H9 (cell line): Measurements from ENCODE around the gene PDCD1. TPM values are rescaled to one million over a fixed set of nuclear protein-coding genes. Genes with fewer than 3 reads are reported as not detected.
A peak's percentile ranks its signal among the peaks of the same experiment; 100 is the strongest.

Experiments
- DNase-seq: peaks from one replicate; pipeline ENCODE4 v3.0.0-alpha.2; 2017
- H2AFZ ChIP-seq: one replicate; pipeline ENCODE4 v1.6.1; 2013; ENCODE audit warnings: mild to moderate bottlenecking, low read length, control low read depth, moderate library complexity
- H2AK5ac ChIP-seq: 2 replicates; pipeline ENCODE4 v1.6.1; 2013; ENCODE audit warnings: low read length, control low read depth, mixed read lengths; ENCODE audit not compliant: insufficient read length
- H2BK120ac ChIP-seq: one replicate; pipeline ENCODE4 v1.6.1; 2013; ENCODE audit warnings: low read depth, mild to moderate bottlenecking, low read length, control low read depth, inconsistent platforms; ENCODE audit not compliant: poor library complexity, severe bottlenecking
- H2BK12ac ChIP-seq: 2 replicates; pipeline ENCODE4 v1.6.1; 2013; ENCODE audit warnings: low read length, control low read depth, mixed read lengths, low read depth; ENCODE audit not compliant: insufficient read length
- H2BK15ac ChIP-seq: 2 replicates; pipeline ENCODE4 v1.6.1; 2013; ENCODE audit warnings: low read depth, low read length, control low read depth
- H2BK20ac ChIP-seq: one replicate; pipeline ENCODE4 v1.6.1; 2013; ENCODE audit warnings: low read depth, mild to moderate bottlenecking, low read length, control low read depth, inconsistent platforms; ENCODE audit not compliant: poor library complexity, severe bottlenecking
- H2BK5ac ChIP-seq: 2 replicates; pipeline ENCODE4 v1.6.1; 2013; ENCODE audit warnings: low read length, control low read depth, mixed read lengths; ENCODE audit not compliant: insufficient read length
- H3K14ac ChIP-seq: 2 replicates; pipeline ENCODE4 v1.6.1; 2013; ENCODE audit warnings: low read length, control low read depth; ENCODE audit not compliant: insufficient read depth
- H3K18ac ChIP-seq: 2 replicates; pipeline ENCODE4 v1.6.1; 2013; ENCODE audit warnings: low read depth, mild to moderate bottlenecking, mixed read lengths, low read length, control low read depth; ENCODE audit not compliant: insufficient read length
- H3K23ac ChIP-seq: 2 replicates; pipeline ENCODE4 v1.6.1; 2013; ENCODE audit warnings: low read length, control low read depth, mixed read lengths, low read depth; ENCODE audit not compliant: insufficient read length
- H3K23me2 ChIP-seq: 2 replicates; pipeline ENCODE4 v1.6.1; 2013; ENCODE audit warnings: low read depth, mild to moderate bottlenecking, mixed read lengths, low read length, control low read depth; ENCODE audit not compliant: insufficient read length, poor library complexity, severe bottlenecking
- H3K27ac ChIP-seq: 2 replicates; pipeline ENCODE4 v1.5.1; 2013; ENCODE audit warnings: low read length, control low read depth, mixed read lengths, low read depth; ENCODE audit not compliant: insufficient read length
- H3K27me3 ChIP-seq: 2 replicates; pipeline ENCODE4 v1.6.1; 2013; ENCODE audit warnings: low read length, control low read depth, inconsistent platforms; ENCODE audit not compliant: insufficient read depth
- H3K4ac ChIP-seq: 2 replicates; pipeline ENCODE4 v1.6.1; 2013; ENCODE audit warnings: low read depth, mild to moderate bottlenecking, control low read depth, inconsistent platforms, low read length, moderate library complexity
- H3K4me1 ChIP-seq: 2 replicates; pipeline ENCODE4 v1.6.1; 2013; ENCODE audit warnings: low read length, control low read depth, inconsistent platforms; ENCODE audit not compliant: insufficient read depth
- H3K4me2 ChIP-seq: 2 replicates; pipeline ENCODE4 v1.6.1; 2013; ENCODE audit warnings: low read length, control low read depth, mixed read lengths; ENCODE audit not compliant: insufficient read length, insufficient read depth
- H3K56ac ChIP-seq: 2 replicates; pipeline ENCODE4 v1.6.1; 2013; ENCODE audit warnings: low read depth, mild to moderate bottlenecking, mixed read lengths, low read length, control low read depth; ENCODE audit not compliant: insufficient read length
- H3K79me1 ChIP-seq: 2 replicates; pipeline ENCODE4 v1.6.1; 2013; ENCODE audit warnings: low read depth, mild to moderate bottlenecking, moderate library complexity, low read length, control low read depth, inconsistent platforms; ENCODE audit not compliant: insufficient read depth, poor library complexity, severe bottlenecking
- H3K79me2 ChIP-seq: 2 replicates; pipeline ENCODE4 v1.6.1; 2013; ENCODE audit warnings: low read length, control low read depth, inconsistent platforms; ENCODE audit not compliant: insufficient read depth
- H3K9ac ChIP-seq: 2 replicates; pipeline ENCODE4 v1.6.1; 2013; ENCODE audit warnings: low read length, control low read depth, mixed read lengths; ENCODE audit not compliant: insufficient read length; ENCODE audit errors: extremely low read depth
- H3K9me3 ChIP-seq: one replicate; pipeline ENCODE4 v1.6.1; 2013; ENCODE audit warnings: low read depth, low read length, inconsistent platforms; ENCODE audit not compliant: control insufficient read depth
- H3T11ph ChIP-seq: one replicate; pipeline ENCODE4 v1.6.1; 2013; ENCODE audit warnings: mild to moderate bottlenecking, low read length, control low read depth, inconsistent platforms
- H4K20me1 ChIP-seq: one replicate; pipeline ENCODE4 v1.6.1; 2013; ENCODE audit not compliant: control insufficient read depth, insufficient read length, insufficient read depth
- H4K5ac ChIP-seq: 2 replicates; pipeline ENCODE4 v1.6.1; 2013; ENCODE audit warnings: low read depth, mild to moderate bottlenecking, mixed read lengths, low read length, control low read depth; ENCODE audit not compliant: insufficient read length
- H4K8ac ChIP-seq: replicated peaks from 2 replicates; pipeline ENCODE4 v1.6.1; 2013; ENCODE audit warnings: low read length, control low read depth, mixed read lengths, low read depth; ENCODE audit not compliant: insufficient read length
- H4K91ac ChIP-seq: 2 replicates; pipeline ENCODE4 v1.6.1; 2013; ENCODE audit warnings: low read depth, mild to moderate bottlenecking, moderate library complexity, mixed read lengths, low read length, control low read depth; ENCODE audit not compliant: insufficient read length
- H3K27ac Mint-ChIP-seq, 3 experiments: 2 replicates in 2 of 3; 3 replicates in 1 of 3; pipeline ENCODE4 v1.8.0; 2020 to 2021; ENCODE audit warnings: mixed read lengths in 3 of 3, mild to moderate bottlenecking in 1 of 3, moderate library complexity in 1 of 3
- H3K27me3 Mint-ChIP-seq: 2 replicates; pipeline ENCODE4 v1.8.0; 2021; ENCODE audit warnings: low read depth, mild to moderate bottlenecking, moderate library complexity, mixed read lengths
- H3K36me3 Mint-ChIP-seq, 3 experiments: 2 replicates in 2 of 3; 3 replicates in 1 of 3; pipeline ENCODE4 v1.8.0; 2020 to 2021; ENCODE audit warnings: low read depth in 3 of 3, mixed read lengths in 3 of 3; ENCODE audit not compliant: insufficient read depth in 1 of 3
- H3K4me1 Mint-ChIP-seq, 2 experiments: 2 replicates each; pipeline ENCODE4 v1.8.0; 2020; ENCODE audit warnings: mixed read lengths in 2 of 2
- H3K4me3 Mint-ChIP-seq, 2 experiments: 2 replicates in 1 of 2; 3 replicates in 1 of 2; pipeline ENCODE4 v1.8.0; 2020 to 2021; ENCODE audit warnings: mild to moderate bottlenecking in 2 of 2, mixed read lengths in 2 of 2, moderate library complexity in 1 of 2
- H3K9me3 Mint-ChIP-seq, 2 experiments: 2 replicates in 1 of 2; 3 replicates in 1 of 2; pipeline ENCODE4 v1.8.0; 2020; ENCODE audit warnings: mild to moderate bottlenecking in 2 of 2, mixed read lengths in 2 of 2, moderate library complexity in 1 of 2
- WGBS: extraction: QIAGEN DNeasy Blood & Tissue Kit; methylation state at CpG from one replicate; pipeline ENCODE4 v1.1.7; 2013; ENCODE audit warnings: missing lambda C conversion rate, low lambda C conversion rate, mixed read lengths; ENCODE audit not compliant: insufficient read length; ENCODE audit errors: extremely low coverage; 5-methylcytosine and 5-hydroxymethylcytosine counted together
- total RNA-seq: library from RNA; stranded (reverse); gene quantifications from 2 replicates; pipeline ENCODE4 v1.2.1, GENCODE V29; 2021
- TF ChIP-seq, protein P1 (sequence below): fragments of 200-600 bp; sonication (generic); conservative IDR thresholded peaks from 3 replicates; pipeline ENCODE4 v1.8.0; 2021; ENCODE audit warnings: antibody characterized with exemption, mild to moderate bottlenecking

PDCD1 gene
- total RNA-seq, 1 experiment from 2014 or later: 1.6 TPM

GRCh38 chr2:241812730-241813643, 45.7 kb downstream of the PDCD1 start:
- no peak overlapping the region for H3K56ac ChIP-seq
- H2BK20ac ChIP-seq: no peak overlapping the region
- H3K79me1 ChIP-seq: no peaks in the 10 kb centered on the region
- no peaks in the 10 kb centered on the region for H3K23me2 ChIP-seq
- no peak overlapping the region for H2BK12ac ChIP-seq
- no peak overlapping the region for H3K4ac ChIP-seq
- no peak overlapping the region for H4K91ac ChIP-seq
- no peak overlapping the region for H3K27ac ChIP-seq
- H3K14ac ChIP-seq: no peak overlapping the region; the same call in 1 of the 2 replicates
- TF ChIP-seq, protein P1, sequence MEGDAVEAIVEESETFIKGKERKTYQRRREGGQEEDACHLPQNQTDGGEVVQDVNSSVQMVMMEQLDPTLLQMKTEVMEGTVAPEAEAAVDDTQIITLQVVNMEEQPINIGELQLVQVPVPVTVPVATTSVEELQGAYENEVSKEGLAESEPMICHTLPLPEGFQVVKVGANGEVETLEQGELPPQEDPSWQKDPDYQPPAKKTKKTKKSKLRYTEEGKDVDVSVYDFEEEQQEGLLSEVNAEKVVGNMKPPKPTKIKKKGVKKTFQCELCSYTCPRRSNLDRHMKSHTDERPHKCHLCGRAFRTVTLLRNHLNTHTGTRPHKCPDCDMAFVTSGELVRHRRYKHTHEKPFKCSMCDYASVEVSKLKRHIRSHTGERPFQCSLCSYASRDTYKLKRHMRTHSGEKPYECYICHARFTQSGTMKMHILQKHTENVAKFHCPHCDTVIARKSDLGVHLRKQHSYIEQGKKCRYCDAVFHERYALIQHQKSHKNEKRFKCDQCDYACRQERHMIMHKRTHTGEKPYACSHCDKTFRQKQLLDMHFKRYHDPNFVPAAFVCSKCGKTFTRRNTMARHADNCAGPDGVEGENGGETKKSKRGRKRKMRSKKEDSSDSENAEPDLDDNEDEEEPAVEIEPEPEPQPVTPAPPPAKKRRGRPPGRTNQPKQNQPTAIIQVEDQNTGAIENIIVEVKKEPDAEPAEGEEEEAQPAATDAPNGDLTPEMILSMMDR: no peak
- no peaks in the 10 kb centered on the region; the same call in 1 of the 2 replicates for H3K27me3 ChIP-seq
- H2BK120ac ChIP-seq: no peak overlapping the region
- H4K5ac ChIP-seq: no peak overlapping the region
- no peaks in the 10 kb centered on the region for H3K79me2 ChIP-seq
- H3K36me3 Mint-ChIP-seq: no peaks in the 10 kb centered on the region; a peak in 1 of 7 replicates
- no peak overlapping the region for H2AK5ac ChIP-seq
- H3K4me3 Mint-ChIP-seq: no peak overlapping the region
- peak; percentile 28 for DNase-seq
- no peaks in the 10 kb centered on the region for H3K9me3 Mint-ChIP-seq
- no peaks in the 10 kb centered on the region for H3K9me3 ChIP-seq
- no peak overlapping the region for H3K9ac ChIP-seq
- H3K4me1 ChIP-seq: peaks cover 3% of the 10 kb centered on the region
- H3K4me1 Mint-ChIP-seq: peaks cover 12 to 22% of the 10 kb centered on the region in 2 experiments
- no peaks in the 10 kb centered on the region for H4K20me1 ChIP-seq
- no peak overlapping the region for H3K18ac ChIP-seq
- H4K8ac ChIP-seq: no peak overlapping the region
- H3T11ph ChIP-seq: no peak overlapping the region
- H3K4me2 ChIP-seq: no peak overlapping the region
- no CpG with 5 or more reads among the region's 40 CpGs for WGBS
- H2BK5ac ChIP-seq: no peak overlapping the region
- no peak overlapping the region for H2BK15ac ChIP-seq
- no peak overlapping the region for H3K27ac Mint-ChIP-seq
- no peak overlapping the region for H2AFZ ChIP-seq
- no peak overlapping the region for H3K23ac ChIP-seq
- H3K27me3 Mint-ChIP-seq: peaks cover 15% of the 10 kb centered on the region
